ENCODE measurements around the gene CDHR5.

The CDHR5 gene

DNA sequence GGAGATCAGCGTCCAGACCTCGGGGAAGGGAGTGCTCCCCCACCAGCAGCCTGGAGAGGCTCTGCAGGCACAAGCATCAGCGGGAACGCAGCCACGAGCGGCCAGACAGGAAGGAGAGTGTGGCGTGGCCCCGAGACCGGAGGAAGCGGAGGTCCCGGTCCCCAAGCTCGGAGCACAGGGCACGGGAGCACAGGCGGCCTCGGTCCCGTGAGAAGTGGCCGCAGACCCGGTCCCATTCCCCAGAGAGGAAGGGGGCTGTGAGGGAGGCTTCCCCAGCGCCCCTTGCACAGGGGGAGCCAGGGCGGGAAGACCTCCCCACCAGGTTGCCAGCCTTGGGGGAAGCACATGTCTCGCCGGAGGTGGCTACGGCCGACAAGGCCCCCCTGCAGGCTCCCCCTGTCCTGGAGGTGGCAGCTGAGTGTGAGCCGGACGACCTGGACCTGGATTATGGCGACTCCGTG, 15.9 kb downstream of the CDHR5 start:
- DNase-seq, result no peak

DNA sequence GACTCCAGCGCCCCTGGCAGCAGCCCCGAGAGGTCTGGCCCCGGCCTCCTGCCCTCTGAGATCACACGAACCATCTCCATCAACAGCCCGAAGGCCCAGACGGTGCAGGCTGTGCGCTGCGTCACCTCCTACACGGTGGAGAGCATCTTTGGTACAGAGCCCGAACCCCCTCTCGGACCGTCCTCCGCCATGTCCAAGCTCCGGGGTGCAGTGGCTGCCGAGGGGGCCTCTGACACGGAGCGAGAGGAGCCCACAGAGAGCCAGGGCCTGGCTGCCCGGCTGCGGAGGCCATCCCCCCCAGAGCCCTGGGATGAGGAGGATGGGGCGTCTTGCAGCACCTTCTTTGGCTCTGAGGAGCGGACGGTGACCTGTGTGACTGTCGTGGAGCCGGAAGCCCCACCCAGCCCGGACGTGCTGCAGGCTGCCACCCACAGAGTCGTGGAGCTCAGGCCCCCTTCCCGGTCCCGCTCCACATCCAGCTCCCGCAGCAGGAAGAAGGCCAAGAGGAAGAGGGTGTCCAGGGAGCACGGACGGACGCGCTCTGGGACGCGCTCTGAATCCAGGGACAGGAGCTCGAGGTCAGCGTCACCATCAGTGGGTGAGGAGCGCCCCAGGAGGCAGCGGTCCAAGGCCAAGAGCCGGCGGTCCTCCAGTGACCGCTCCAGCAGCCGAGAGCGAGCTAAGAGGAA, 16.6 kb downstream of the CDHR5 start:
- DNase-seq, result no peak

DNA sequence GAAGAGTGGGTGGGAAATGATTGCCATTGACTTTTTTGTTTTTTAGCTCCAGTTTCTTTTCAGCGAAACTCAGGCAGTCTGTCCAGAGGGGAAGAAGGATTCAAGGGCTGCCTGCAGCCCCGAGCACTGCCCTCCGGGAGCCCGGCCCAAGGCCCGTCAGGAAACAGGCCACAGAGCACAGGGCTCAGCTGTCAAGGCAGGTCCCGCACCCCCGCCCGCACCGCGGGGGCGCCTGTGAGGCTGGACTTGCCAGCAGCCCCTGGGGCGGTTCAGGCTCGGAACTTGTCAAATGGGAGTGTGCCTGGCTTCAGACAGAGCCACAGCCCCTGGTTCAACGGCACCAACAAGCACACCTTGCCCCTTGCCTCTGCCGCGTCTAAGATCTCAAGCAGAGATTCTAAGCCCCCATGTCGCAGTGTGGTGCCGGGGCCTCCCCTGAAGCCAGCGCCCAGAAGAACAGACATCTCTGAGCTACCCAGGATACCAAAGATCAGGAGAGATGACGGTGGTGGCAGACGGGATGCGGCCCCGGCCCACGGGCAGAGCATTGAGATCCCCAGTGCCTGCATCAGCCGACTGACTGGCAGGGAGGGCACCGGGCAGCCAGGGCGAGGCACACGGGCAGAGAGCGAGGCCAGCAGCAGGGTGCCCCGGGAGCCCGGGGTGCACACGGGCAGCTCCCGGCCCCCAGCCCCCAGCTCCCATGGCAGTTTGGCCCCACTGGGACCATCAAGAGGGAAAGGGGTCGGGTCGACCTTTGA, 17.6 kb downstream of the CDHR5 start:
- no peak for DNase-seq

DNA sequence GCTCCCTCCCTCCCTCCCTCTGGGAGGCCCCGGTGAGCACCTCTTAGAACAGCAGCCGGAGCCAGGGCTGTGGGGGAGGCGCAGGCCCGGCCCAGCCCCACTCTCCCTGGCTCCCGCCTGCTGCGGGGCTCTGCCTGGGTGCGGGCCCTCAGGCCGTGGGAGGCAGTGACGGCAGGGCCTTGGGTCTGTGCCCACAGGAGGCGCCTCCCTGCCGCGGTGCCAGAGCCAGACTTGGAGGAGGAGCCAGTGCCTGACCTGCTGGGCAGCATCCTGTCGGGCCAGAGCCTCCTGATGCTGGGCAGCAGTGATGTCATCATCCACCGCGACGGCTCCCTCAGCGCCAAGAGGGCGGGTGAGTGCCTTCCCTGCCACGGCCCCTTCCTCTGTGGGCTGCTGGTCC, 18.5 kb downstream of the CDHR5 start:
- no peak for DNase-seq

DNA sequence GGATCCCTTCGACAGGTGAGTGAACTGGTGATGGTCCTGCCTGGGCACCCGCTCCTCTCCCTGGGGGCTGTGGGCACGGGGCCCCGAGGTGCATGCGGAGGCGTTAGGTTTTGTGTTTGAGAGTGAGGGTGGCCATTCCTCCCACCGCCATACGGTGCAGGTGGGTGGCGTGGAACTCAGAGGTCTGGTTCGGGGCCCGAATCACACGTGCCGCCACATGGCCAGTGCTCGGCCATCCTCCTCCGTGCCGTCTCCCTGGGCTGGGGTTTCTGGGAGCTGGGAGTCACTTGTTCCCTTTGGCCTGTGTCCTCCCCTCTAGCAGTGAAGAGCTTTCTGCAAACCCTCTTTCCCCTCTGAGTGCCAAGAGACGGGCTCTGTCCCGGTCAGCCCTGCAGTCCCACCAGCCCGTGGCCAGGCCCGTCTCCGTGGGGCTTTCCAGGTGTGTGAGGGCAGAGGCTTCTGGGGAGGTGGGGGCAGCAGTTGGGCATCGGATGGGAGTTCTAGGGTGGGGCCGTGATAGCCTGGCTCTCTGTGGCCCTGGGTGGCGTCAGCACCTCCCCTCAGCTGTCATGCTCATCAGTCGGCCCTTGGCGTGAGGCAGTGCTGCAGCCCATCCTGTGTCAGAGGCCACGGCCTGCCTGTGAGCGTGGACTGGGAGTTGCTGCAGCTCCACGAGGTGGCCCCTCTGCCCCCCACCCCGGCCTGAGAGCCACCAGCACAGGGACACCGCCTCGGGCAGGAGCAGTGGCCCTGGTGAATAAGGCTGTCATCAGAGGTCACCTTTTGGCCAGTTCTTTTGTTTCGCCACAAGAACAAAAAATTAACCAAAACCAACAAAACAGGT, 19.2 kb downstream of the CDHR5 start:
- DNase-seq, result no peak

DNA sequence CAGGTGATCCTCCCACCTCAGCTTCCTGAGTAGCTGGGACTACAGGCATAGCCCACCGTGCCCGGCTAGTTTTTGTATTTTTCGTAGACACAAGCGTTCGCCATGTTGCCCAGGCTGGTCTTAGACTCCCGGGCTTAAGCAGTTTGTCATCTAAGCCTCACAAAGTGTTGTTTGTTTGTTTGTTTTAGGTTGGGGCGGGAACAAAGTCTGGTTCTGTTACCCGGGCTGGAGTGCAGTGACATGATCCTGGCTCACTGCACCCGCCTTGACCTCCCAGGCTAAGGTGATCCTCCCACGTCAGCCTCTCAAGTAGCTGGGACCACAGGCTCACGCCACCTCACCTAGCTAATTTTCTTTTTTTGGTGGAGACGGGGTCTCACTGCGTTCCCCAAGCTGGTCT, 21.6 kb downstream of the CDHR5 start:
- DNase-seq, result no peak

DNA sequence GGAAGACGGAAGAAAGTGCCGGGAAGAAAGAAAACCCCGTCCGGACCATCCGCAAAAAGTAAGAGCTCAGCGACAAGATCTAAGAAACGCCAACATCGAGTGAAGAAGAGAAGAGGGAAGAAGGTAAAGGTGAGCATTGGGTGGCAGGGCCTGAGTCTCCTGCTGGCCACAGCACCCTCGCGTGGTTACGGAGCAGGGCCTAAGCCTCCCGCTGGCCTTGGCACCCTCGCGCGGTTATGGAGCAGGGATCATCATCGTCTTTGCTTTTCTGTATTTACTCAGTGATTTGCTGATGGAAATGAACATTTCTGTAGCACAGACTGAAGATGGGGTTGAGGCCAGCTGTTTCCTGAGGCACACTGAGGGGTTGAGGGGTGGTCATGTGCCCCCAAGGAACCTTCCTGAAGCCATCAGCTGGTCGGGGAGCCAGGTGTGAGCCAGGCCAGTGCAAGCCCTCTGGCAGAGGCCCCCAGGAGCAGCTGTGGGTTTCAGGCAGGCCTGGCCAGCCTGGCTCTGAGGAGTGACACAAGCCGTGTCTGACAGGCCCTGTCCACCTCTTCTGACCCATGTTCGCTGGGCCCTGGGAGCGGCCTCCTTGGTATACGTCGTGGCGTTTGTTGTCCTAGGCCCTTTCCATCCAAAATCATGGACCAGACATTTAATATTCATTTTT, 23.0 kb downstream of the CDHR5 start:
- DNase-seq, result no peak

DNA sequence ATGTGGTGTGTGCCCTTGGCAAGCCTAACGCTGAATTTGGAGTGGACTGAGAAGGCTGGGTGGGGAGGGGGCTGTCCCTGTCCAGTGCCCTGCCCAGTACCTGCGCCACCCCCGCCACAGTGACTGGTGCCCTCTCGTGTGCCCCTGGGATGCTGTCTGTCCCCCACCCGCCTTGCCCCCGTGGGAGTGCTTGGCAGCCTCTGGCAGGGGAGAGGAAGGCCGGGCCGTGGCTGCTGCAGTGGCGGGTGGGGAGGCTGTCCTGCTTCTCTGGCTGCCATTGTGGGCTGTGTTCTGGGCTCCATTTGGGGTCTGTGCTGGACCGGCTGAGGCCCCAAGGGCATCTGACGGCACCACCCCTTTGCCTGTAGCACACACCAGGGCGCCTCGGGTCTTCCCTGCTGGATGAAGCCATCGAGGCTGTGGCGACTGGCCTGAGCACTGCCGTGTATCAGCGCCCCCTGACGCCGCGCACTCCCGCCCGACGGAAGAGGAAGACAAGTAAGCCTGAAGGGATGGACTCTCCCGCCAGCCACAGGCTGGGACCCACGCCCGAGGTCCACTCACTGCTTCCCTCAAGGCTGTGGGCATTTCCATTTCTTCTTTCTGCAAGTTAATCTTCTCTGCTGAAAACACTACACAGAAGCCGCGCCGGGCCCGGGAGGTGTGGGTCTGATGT, 26.6 kb downstream of the CDHR5 start:
- no peak for DNase-seq

DNA sequence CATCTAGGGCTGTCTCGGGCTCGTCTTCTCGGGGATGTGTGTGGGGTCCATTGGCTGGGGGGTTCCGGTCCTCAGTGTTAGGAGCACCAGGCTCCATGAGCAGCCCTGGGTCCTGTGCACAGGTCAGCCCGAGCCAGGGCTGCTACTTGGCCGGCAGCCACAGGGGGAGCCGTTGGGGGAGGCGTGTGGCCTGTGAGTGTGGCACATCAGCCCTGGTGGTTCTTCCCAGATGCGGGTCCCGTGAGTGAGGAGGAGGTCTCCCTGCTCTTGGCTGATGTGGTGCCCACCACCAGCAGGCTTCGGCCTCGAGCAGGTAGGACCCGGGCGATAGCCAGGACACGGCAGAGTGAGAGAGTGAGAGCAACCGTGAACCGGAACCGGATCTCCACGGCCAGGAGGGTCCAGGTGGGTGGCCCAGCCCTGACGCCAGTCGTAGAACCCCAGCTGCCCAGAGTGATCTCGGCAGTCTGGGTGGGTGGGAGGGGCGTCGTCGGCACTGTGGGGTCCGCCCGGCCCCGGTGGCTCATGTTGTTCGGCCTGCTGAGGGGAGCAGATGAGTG, 27.5 kb downstream of the CDHR5 start:
- peak; percentile 82 for DNase-seq

DNA sequence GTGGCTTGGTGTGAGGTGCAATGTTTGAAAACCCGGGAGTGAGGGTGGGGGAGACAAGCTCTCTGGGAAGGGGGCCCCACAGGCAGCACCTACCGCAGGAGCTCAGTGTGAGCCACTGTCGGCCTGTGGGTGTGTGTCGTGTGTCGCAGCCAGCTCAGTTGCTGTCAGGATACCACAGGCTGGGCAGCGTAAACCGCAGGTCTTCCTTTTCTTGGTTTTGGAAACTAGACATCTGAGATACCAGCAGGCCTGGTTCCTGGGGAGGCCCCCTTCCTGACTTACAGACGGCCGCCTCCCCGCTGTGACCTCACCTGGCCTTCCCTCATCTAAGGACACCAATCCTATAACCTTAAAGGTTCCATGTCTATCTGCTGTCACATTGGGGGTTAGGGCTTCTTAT, 28.4 kb downstream of the CDHR5 start:
- DNase-seq, result no peak

DNA sequence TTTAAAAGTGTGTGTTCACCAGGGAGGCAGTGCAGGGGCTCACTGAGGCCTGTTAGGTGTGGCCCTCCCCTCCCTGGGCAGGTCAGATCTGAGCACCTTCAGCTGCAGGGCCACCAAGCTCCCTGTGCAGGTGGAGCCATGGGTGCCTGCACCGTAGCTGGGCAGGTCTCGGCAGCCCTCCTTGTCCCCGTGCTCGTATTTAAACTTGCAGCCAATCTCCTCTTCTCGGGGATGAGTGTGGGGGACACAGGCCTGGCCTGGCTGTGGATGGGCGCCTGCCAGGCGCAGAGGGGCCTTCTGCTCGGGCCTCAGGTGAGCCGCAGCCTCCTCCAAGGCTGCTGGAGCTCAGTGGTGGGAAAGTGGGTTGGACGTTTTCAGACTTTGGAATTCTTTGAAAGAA, 29.4 kb downstream of the CDHR5 start:
- no peak for DNase-seq

DNA sequence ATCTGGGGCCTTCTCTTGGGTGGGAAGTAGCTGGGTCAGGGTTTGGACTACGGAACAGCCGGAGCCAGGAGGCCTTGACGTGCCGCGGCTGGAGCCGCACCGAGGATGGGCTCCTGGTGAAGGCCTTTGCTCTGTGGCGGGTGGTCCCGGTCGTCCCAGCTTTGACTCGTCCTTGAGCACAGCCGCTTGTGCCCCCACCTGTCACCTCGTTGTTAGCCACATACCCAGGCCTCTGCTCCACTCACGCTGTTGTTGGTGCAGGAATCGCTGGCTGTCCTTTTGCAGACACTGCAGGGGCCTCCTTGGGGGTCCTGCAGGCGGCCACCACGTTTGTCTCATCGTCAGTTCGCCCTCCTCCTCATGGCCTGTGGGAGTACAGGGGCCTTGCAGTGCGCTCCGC, 31.4 kb downstream of the CDHR5 start:
- DNase-seq, result no peak

DNA sequence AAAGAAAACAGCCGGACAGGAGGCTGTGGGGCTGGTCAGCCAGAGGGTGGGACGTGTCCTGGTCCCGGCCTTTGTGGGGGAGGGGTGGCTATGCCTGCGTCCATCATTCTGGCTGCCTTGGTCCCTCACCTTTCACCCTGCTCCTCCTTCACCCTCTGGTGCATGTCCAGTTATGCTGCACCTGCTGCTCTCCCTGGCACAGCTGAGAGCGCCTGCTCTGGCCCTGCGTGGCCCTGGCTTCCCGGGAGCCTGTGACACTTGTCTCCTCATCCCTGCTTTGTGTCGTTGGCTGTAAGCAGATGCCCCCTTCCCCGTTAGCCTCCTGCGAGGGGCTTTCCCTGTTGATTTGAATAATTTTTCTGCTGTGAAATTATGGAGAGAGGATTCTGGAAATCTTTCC, 31.8 kb downstream of the CDHR5 start:
- no peak for DNase-seq

DNA sequence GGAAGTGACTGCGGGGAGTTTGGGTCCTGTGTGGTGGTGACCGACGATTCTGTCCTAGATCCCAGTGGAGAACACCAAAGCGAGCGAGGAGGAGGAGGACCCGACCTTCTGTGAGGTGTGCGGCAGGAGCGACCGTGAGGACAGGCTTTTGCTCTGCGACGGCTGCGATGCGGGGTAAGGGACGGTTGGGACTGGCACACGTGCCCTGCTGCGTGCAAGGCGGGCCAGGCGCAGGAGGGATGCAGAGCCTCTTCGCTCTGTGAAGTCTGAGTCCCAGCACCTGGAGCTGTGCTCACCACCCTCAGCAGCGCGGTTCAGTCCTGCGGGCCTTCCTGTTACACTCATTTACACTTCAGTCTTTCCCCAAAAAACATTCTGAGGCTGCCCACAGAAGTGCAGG, 32.3 kb downstream of the CDHR5 start:
- no peak for DNase-seq

DNA sequence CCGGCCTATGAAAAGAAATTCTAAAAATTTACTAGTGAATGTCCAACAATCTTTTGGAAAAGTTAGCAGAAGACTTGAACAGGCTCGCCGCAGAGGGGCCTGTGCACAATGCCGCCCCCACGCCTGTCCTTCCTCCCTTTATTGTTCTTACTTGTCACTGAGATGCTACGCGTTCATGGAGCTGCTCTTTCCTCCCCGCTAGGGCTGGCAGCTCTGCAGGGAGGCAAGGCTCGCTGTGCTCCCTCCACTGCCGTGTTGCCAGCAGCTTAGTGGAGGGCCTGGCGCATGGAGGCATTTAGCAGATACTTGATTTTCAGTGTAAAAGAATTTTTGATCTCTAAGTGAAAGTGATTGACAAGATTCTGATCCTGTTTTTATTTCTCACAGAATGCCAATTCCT, 33.8 kb downstream of the CDHR5 start:
- no peak for DNase-seq

DNA sequence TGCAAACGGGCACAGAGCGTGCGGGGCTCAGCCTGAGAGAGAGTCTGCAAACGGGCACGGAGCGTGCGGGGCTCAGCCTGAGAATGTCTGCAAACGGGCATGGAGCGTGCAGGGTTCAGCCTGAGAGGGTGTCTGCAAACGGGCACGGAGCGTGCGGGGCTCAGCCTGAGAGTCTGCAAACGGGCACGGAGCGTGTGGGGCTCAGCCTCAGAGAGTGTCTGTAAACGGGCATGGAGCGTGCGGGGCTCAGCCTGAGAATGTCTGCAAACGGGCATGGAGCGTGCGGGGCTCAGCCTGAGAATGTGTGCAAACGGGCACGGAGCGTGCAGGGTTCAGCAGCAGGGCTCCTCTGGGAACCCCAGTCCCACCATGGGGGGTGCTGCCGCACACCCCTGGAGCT, 35.0 kb downstream of the CDHR5 start:
- no peak for DNase-seq

DNA sequence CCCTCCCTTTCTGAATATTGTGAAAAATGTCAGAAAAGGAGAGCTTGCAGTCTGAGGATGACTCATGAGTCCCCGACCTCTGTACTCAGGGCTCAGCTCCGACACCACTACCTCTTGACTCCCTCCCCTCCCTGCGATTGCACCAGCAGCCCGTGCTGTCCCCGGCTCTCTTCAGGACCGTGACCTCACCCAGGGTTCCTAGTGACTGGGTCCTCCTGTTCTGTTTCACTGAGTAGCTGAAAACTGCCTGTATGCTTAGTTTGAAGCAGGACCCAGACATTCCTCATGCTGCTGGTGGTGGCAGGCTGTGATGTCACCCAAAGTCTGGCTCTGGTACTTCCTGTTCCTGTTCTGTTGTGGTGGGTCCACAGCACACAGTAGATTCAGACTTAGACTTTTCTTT, 36.8 kb downstream of the CDHR5 start:
- DNase-seq, result no peak

DNA sequence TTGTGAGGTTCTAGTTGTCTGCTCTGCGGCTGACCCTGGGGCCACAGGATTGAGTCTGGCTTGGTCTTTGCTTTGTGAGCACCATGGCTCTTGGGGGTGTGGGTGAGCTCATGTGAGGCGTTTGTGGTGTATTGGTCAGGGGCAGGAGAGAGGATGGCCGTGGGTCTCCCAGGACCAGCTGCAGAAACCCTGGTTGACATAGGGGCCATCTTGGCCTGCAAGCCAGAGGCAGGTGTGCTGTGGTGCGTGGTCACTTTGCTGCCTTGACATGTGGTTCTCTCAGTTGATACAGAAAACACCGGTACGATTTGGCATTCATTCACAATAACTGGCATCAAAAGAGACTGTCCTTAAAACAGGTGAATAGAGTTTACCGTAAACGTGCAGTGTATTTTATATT, 37.2 kb downstream of the CDHR5 start:
- no peak for DNase-seq

DNA sequence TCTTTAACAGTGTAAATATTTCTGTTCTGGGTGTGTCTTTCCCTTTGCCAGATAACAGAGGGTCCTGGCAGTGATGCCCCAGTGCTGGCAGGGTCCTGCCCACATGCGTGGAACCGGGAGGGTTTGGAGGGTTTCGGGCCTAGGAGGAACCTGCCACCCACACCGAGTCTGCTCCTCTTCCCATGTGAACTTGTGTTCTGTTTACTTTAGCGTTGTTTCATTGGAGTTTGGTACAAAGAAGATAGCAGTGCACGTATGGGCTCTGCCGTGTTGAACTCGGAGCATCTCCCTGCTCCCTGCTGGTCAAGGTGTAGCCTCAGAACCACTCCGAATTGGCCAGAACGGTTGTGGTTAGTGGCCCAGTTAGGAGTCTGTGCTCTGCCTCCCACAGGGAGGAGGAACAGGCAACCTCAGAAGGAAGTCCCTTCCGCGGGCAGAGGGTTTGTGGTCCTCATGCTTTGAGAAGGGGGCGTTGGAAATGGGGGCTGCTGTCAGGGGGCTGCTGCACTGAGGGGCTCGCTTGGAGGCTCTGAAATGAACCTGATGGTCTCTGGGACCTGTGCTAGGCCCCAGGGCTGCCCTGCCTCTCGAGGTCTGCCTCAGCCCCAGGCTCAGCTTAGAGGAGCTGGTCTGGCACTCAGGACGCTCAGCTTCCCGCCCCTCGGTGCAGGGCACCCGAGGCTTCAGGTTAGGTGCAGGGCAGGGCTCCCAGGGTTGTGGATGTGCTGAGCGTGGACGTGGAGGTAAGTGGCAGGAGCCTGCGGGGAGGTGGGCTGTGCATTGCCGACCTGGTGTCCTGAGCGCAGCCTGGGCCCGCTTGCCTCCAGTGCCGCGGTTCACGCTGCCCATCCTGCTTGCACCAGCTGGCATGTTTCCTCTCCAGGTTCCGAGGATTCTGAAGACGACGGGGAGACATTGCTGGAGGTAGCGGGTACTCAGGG, 38.1 kb downstream of the CDHR5 start:
- no peak for DNase-seq

DNA sequence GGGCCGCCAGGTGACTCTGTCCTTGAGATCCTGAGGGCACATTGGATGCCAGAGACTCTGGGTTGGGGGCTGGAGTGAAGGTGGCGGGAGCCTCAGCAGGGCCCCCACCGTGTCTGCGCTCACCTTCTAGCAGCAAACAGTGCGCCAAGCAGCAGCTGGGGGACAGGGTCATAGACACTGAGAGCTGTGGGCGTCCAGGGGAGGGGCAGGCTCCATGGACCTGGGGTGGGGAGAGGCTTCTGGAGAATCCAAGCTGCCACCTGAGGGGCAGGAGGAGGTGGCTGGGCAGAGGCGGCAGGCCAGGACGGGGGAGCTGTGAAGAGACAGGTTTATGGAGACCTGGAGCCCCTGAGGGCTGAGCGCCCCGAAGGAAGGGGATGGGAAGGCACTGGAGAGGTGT, 40.5 kb downstream of the CDHR5 start:
- DNase-seq, result no peak

DNA sequence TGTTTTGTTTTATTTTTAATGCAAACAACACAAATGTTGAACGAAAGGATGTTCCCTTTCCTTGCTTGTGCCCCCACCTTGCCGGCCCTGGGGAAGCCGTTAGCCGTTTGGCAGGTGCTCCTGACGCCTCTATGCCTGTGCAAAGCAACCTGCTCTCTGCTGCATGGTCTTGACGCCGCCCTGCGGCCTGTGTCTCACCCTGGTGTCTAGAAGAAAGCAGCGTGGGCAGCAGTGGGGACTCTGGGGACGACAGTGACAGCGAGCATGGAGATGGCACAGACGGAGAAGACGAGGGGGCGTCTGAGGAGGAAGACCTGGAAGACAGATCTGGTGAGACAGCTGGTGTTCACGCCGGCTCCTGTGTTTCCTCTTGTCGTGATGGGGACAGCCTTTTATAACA, 43.0 kb downstream of the CDHR5 start:
- no peak for DNase-seq

Measured in 8988T (cell line).